ENCODE data around the gene LRIG2.

The LRIG2 gene

DNA sequence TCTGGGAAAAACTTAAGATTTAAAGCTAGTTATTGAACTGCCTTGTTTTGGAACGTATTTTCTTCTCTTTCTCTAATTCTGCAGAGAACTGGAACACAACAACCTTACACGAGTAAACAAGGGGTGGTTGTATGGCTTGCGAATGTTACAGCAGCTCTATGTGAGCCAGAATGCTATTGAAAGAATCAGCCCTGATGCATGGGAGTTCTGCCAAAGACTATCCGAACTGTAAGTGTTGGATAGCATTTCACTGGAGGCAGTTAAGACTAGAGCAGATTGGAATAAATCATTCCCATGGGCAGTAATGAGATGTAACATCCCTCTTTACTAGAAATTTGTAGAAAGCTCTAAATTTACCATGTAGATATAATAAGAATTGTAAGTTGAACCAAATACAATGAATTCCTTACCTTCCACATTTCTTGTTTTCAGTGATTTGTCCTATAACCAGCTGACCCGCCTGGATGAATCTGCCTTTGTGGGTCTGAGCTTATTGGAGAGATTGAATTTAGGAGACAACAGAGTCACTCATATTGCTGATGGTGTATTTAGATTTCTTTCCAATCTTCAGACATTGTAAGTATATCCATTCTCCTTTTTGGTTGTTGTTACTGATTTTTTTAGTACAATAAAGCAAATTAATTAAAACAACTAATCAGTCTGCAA, 22.9 kb downstream of the LRIG2 start:
- TF ChIP-seq SIN3A (IDR thresholded peaks at IDR 0.05; ENCODE audit: borderline replicate concordance, insufficient read depth, low read length): no peak
- TF ChIP-seq POLR2AphosphoS5 (IDR thresholded peaks at IDR 0.05; ENCODE audit: low read depth, low read length): no peak
- TF ChIP-seq TAF1 (IDR thresholded peaks at IDR 0.05; ENCODE audit: borderline replicate concordance, insufficient read depth, low read length): no peak
- no peak for TF ChIP-seq FOXP2 (optimal IDR thresholded peaks at IDR 0.05; ENCODE audit: borderline replicate concordance, extremely low read depth, extremely low read length, insufficient read depth)
- TF ChIP-seq, protein P1, sequence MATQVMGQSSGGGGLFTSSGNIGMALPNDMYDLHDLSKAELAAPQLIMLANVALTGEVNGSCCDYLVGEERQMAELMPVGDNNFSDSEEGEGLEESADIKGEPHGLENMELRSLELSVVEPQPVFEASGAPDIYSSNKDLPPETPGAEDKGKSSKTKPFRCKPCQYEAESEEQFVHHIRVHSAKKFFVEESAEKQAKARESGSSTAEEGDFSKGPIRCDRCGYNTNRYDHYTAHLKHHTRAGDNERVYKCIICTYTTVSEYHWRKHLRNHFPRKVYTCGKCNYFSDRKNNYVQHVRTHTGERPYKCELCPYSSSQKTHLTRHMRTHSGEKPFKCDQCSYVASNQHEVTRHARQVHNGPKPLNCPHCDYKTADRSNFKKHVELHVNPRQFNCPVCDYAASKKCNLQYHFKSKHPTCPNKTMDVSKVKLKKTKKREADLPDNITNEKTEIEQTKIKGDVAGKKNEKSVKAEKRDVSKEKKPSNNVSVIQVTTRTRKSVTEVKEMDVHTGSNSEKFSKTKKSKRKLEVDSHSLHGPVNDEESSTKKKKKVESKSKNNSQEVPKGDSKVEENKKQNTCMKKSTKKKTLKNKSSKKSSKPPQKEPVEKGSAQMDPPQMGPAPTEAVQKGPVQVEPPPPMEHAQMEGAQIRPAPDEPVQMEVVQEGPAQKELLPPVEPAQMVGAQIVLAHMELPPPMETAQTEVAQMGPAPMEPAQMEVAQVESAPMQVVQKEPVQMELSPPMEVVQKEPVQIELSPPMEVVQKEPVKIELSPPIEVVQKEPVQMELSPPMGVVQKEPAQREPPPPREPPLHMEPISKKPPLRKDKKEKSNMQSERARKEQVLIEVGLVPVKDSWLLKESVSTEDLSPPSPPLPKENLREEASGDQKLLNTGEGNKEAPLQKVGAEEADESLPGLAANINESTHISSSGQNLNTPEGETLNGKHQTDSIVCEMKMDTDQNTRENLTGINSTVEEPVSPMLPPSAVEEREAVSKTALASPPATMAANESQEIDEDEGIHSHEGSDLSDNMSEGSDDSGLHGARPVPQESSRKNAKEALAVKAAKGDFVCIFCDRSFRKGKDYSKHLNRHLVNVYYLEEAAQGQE (IDR thresholded peaks at IDR 0.05; ENCODE audit: insufficient read depth in 1 of 2, low read depth in 2 of 2, low read length in 2 of 2): no peak

DNA sequence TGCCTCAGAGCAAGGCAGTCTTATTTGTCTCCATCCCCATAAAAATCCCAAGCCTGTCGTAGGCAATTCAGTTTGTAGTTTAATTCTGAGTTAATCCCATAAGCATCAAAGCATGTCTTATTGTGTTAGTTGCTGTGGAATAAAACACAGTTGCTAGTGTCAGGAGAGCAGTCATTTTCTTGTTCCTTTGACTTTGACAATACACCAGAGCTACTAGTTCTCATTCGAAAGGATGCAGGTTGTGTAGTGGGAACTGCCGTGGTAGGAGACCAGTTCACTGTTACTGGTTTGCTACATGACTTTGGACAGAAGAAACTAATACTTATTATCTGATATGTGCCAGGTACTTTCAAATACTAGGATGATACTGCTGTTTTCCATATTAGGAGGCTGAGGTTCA, 23.5 kb downstream of the LRIG2 start:
- no peak for TF ChIP-seq TAF1 (IDR thresholded peaks at IDR 0.05; ENCODE audit: borderline replicate concordance, insufficient read depth, low read length)
- TF ChIP-seq, protein P1 (IDR thresholded peaks at IDR 0.05; ENCODE audit: insufficient read depth in 1 of 2, low read depth in 2 of 2, low read length in 2 of 2): no peak
- TF ChIP-seq FOXP2 (optimal IDR thresholded peaks at IDR 0.05; ENCODE audit: borderline replicate concordance, extremely low read depth, extremely low read length, insufficient read depth): no peak
- TF ChIP-seq SIN3A (IDR thresholded peaks at IDR 0.05; ENCODE audit: borderline replicate concordance, insufficient read depth, low read length): no peak
- no peak for TF ChIP-seq POLR2AphosphoS5 (IDR thresholded peaks at IDR 0.05; ENCODE audit: low read depth, low read length)

DNA sequence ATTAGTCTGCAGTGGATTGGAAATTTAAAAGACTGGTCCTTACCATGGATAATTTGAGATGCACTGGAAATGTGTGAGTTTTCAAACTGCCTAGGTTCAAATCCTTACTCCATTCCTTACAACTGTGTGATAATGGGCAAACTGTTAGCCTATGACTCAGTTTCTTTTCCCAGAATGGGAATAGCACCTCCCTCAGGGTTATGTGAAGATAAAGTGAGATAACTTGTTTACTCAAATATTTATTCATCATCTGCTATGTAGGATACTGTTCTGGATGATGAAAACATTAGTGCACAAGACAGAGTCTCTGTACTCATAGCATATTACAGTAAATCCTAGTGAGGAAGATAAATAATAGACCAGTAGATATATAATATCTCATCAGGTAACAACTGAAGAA, 28.6 kb downstream of the LRIG2 start:
- TF ChIP-seq TAF1 (IDR thresholded peaks at IDR 0.05; ENCODE audit: borderline replicate concordance, insufficient read depth, low read length): no peak
- TF ChIP-seq, protein P1 (IDR thresholded peaks at IDR 0.05; ENCODE audit: insufficient read depth in 1 of 2, low read depth in 2 of 2, low read length in 2 of 2): no peak

DNA sequence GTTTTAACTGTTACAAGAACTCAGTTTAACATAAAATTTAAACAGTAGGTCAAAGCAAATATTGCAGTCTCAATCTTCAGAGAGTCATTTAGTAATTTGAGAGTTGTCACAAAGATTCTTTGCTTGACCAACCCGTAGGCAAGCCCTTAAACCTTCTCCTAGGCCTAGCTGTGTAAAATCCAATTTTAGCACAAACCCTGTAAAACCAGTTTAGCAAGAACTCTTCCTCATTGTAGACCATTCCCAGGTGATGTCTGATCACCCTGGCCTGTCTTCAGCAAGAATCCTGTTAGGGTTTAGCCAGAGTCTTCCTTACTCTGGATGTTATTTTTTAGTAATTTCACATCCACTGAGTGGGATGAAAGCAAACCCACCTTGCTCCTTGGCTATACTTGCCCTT, 30.1 kb downstream of the LRIG2 start:
- TF ChIP-seq POLR2AphosphoS5 (IDR thresholded peaks at IDR 0.05; ENCODE audit: low read depth, low read length) (no peak), FOXP2 (optimal IDR thresholded peaks at IDR 0.05; ENCODE audit: borderline replicate concordance, extremely low read depth, extremely low read length, insufficient read depth) (no peak), TAF1 (IDR thresholded peaks at IDR 0.05; ENCODE audit: borderline replicate concordance, insufficient read depth, low read length) (no peak), SIN3A (IDR thresholded peaks at IDR 0.05; ENCODE audit: borderline replicate concordance, insufficient read depth, low read length) (no peak)
- TF ChIP-seq, protein P1 (IDR thresholded peaks at IDR 0.05; ENCODE audit: insufficient read depth in 1 of 2, low read depth in 2 of 2, low read length in 2 of 2): no peak

DNA sequence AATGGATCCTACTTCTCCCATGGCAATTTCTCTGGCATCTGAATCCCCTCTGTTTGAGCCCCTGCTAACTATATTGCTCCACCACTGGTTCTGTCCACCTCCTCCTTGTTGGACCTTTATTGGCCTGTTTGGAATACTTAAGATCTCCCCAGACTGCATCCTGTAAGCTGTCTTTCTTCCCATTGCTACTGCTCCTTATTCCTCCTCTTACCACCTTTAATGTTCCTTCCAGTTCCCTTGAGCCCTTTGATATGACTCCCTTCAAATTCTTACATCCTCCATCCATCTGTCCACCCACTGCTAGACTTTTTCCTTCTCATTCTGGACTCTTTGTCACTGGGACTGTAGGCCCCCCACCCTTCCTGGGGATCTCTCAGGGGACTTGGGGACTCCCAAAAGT, 31.0 kb downstream of the LRIG2 start:
- TF ChIP-seq, protein P1 (IDR thresholded peaks at IDR 0.05; ENCODE audit: insufficient read depth in 1 of 2, low read depth in 2 of 2, low read length in 2 of 2): no peak
- TF ChIP-seq POLR2AphosphoS5 (IDR thresholded peaks at IDR 0.05; ENCODE audit: low read depth, low read length): no peak
- TF ChIP-seq SIN3A (IDR thresholded peaks at IDR 0.05; ENCODE audit: borderline replicate concordance, insufficient read depth, low read length): no peak
- TF ChIP-seq FOXP2 (optimal IDR thresholded peaks at IDR 0.05; ENCODE audit: borderline replicate concordance, extremely low read depth, extremely low read length, insufficient read depth): no peak
- no peak for TF ChIP-seq TAF1 (IDR thresholded peaks at IDR 0.05; ENCODE audit: borderline replicate concordance, insufficient read depth, low read length)

Measured in PFSK-1 (cell line).